ENCODE results near the gene WWOX.

WWOX gene

DNA sequence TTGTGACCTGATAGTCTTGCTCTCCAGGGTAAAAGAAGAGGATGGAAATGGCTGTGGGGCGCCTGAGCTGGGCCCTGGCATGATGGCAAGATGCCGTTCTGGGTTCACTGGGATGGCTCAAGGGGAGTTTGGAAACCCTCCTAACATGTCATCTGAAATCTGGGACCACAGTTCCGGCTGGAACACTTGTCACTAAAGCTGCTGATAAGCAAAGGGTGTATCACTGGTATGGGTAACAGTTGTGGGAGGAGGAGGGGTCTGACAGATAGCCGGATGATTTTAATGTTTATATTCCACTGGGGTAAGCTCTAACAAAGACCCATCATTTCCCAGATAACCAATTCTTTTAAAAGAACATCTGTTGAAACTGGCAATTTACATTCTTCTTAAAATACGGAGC lies 390.2 kb downstream of the WWOX start:
- TF ChIP-seq, protein P1, sequence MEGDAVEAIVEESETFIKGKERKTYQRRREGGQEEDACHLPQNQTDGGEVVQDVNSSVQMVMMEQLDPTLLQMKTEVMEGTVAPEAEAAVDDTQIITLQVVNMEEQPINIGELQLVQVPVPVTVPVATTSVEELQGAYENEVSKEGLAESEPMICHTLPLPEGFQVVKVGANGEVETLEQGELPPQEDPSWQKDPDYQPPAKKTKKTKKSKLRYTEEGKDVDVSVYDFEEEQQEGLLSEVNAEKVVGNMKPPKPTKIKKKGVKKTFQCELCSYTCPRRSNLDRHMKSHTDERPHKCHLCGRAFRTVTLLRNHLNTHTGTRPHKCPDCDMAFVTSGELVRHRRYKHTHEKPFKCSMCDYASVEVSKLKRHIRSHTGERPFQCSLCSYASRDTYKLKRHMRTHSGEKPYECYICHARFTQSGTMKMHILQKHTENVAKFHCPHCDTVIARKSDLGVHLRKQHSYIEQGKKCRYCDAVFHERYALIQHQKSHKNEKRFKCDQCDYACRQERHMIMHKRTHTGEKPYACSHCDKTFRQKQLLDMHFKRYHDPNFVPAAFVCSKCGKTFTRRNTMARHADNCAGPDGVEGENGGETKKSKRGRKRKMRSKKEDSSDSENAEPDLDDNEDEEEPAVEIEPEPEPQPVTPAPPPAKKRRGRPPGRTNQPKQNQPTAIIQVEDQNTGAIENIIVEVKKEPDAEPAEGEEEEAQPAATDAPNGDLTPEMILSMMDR (IDR thresholded peaks at IDR 0.05; ENCODE audit: control insufficient read depth, insufficient read depth, low read depth, low read length, missing control alignments), result no peak
- no peak for DNase-seq (ENCODE audit: low read depth)

DNA sequence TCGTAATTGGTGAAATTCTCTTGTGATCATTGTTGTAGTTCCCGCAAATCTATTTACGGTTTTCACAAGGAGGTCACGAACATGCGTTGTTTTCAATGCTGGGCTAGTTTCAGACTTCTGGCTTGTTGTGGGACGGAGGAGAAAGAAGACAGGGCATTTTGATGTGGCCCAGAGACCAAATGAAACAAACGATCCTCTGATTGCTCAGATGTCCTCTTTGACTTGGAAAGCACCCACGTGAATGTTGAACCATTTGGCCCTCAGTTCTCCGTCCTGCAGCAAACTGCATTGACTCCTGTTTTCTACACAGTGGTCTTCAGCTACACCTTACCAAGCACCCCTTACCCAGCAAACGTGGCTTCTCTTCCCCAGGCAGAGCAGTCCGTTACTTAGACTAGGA lies 391.0 kb downstream of the WWOX start:
- H3K4me3 ChIP-seq (ENCODE audit: control insufficient read depth, low read depth, low read length), result no peak overlapping the region
- no peak for DNase-seq (ENCODE audit: low read depth)
- TF ChIP-seq, protein P1 (IDR thresholded peaks at IDR 0.05; ENCODE audit: control insufficient read depth, insufficient read depth, low read depth, low read length, missing control alignments), result no peak

More for the DNA sequence above, 390.2 kb downstream of the WWOX start:
- H3K4me3 ChIP-seq (ENCODE audit: control insufficient read depth, low read depth, low read length), result no peak overlapping the region

DNA sequence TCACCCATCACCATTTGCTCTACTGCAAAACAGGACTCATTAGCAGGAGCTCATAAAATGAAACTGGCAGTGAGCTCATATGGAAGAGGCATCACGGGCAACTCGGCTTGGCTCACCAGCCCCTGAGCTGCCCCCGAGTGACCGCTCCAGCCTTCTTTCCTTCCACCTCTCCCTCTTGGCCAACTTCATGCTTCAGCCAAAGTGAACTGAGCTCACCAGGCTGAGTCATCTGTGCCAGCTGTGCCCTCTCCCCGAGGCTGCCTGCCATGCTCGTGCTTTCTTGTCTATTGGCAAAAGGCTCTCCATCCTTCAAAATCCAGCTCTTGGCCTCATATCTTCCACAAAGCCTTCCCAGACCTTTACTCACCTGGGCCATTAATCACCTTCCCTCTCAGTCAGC lies 391.4 kb downstream of the WWOX start:
- TF ChIP-seq, protein P1 (IDR thresholded peaks at IDR 0.05; ENCODE audit: control insufficient read depth, insufficient read depth, low read depth, low read length, missing control alignments), result no peak

DNA sequence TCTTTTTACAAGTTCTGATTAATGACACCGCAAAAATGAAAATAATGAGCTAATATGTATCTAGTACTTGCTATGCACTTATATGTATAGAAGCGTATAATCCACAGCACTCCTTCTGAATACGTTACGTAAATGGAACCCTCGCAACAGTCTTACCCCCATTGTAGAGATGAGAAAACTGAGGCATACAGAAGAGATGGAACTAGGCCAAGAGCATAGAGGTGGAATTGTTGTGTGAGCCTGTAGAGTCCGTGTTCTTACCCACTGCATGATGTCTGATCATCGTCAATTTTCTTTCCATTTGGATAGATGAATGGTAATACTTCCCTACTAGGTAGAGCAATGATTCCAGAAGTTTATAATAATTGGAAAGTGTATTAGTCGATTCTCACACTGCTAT lies 394.1 kb downstream of the WWOX start:
- TF ChIP-seq, protein P1 (IDR thresholded peaks at IDR 0.05; ENCODE audit: control insufficient read depth, insufficient read depth, low read depth, low read length, missing control alignments), result no peak
- no peak for DNase-seq (ENCODE audit: low read depth)

More for the DNA sequence above, 391.4 kb downstream of the WWOX start:
- no peak overlapping the region for H3K4me3 ChIP-seq (ENCODE audit: control insufficient read depth, low read depth, low read length)
- no peak for DNase-seq (ENCODE audit: low read depth)

DNA sequence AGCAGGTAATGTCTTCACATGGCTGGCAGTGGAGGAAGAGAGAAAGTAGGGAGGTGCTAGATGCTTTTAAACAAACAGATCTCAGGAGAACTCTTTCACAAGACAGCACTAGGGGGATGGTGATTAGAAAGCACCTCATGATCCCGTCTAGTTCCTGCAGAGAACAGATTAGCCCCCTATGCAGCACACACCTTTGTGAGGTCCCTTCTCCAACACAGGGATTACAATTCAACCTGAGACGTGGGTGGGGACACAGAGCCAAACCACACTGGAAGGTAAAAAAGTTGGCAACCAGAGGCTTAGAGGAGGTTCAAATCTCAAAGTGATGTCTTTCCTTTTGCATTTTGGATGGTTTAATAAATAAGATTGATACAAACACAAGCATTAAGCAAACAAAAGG lies 394.7 kb downstream of the WWOX start:
- no peak for DNase-seq (ENCODE audit: low read depth)
- TF ChIP-seq, protein P1 (IDR thresholded peaks at IDR 0.05; ENCODE audit: control insufficient read depth, insufficient read depth, low read depth, low read length, missing control alignments), result no peak
- H3K4me3 ChIP-seq (ENCODE audit: control insufficient read depth, low read depth, low read length), result no peak overlapping the region

More for the DNA sequence above, 394.1 kb downstream of the WWOX start:
- H3K4me3 ChIP-seq (ENCODE audit: control insufficient read depth, low read depth, low read length), result no peak overlapping the region

DNA sequence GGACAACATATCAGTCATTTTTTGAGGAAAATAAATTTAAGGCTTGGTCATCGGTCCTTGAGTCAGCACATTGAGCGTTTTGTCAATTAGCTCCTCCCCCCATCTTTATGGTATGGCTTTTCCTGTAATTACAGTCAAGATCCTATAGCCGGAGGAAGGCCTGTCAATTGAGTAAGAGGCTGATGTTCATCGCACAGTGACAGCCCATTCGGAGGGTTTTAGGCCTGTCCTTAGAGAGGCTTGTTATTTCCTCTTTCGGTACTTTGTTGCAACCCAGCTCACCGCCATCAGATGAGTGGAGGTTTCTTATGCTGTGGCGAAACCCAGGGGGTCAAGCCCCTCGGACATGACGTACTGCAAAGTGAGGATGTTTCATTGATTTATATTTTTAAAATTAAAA lies 395.2 kb downstream of the WWOX start:
- TF ChIP-seq, protein P1 (IDR thresholded peaks at IDR 0.05; ENCODE audit: control insufficient read depth, insufficient read depth, low read depth, low read length, missing control alignments), result no peak
- no peak for DNase-seq (ENCODE audit: low read depth)
- no peak overlapping the region for H3K4me3 ChIP-seq (ENCODE audit: control insufficient read depth, low read depth, low read length)

DNA sequence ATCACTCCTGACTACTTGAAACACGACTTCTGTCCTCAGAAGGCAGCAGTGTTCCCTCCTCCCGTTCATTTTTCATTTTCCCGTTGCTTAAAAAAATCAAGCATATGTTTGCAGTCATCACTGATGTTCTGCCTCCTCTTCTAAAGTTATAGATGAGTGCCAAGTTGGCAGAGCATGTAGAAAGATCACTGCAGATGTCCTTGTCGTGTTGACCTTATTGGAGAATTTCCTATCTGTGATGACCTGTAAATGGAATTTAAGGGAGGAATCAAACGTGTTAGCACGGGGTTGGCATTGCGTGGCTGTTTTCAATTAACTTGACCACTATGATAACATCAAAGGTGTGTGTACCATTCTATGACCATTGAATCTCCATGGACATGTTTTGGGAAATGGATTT lies 396.7 kb downstream of the WWOX start:
- TF ChIP-seq, protein P1 (IDR thresholded peaks at IDR 0.05; ENCODE audit: control insufficient read depth, insufficient read depth, low read depth, low read length, missing control alignments), result no peak
- no peak overlapping the region for H3K4me3 ChIP-seq (ENCODE audit: control insufficient read depth, low read depth, low read length)
- DNase-seq (ENCODE audit: low read depth), result no peak
